GM21381 (cell line): Measurements from ENCODE around the gene SGO1.

Experiments used
- ATAC-seq: cut with Tn5 transposase; IDR thresholded peaks from one replicate; pipeline ENCODE4 v1.9.1; 2021; ENCODE audit warnings: mild to moderate bottlenecking, moderate library complexity; ENCODE audit not compliant: unreplicated experiment

Gene SGO1

GRCh38 chr3:20160230-20160629, 25.8 kb downstream of the SGO1 start:
- ATAC-seq: no peak

GRCh38 chr3:20154928-20155327, 31.1 kb downstream of the SGO1 start:
- no peak for ATAC-seq

GRCh38 chr3:20154078-20154477, 31.9 kb downstream of the SGO1 start:
- no peak for ATAC-seq

GRCh38 chr3:20148466-20148865, 37.5 kb downstream of the SGO1 start:
- no peak for ATAC-seq

- no peak for ATAC-seq
These were observed 38.6 kb downstream of the SGO1 start for GRCh38 chr3:20147361-20147760.

GRCh38 chr3:20146301-20146700, 39.7 kb downstream of the SGO1 start:
- no peak for ATAC-seq

GRCh38 chr3:20145874-20146273, 40.1 kb downstream of the SGO1 start:
- ATAC-seq: no peak

GRCh38 chr3:20143519-20143918, 42.5 kb downstream of the SGO1 start:
- no peak for ATAC-seq

- no peak for ATAC-seq
These were observed 43.5 kb downstream of the SGO1 start for GRCh38 chr3:20142517-20142916.

- ATAC-seq: no peak
These were observed 44.2 kb downstream of the SGO1 start for GRCh38 chr3:20141851-20142250.

- no peak for ATAC-seq
These were observed 44.7 kb downstream of the SGO1 start for GRCh38 chr3:20141316-20141715.

- no peak for ATAC-seq
These were observed 45.1 kb downstream of the SGO1 start for GRCh38 chr3:20140881-20141280.

- ATAC-seq: no peak
These were observed 48.4 kb downstream of the SGO1 start for GRCh38 chr3:20137647-20138046.

GRCh38 chr3:20136231-20136630, 49.8 kb downstream of the SGO1 start:
- no peak for ATAC-seq

GRCh38 chr3:20130106-20130505, 55.9 kb downstream of the SGO1 start:
- ATAC-seq: no peak

GRCh38 chr3:20128358-20128757, 57.6 kb downstream of the SGO1 start:
- ATAC-seq: no peak

GRCh38 chr3:20125897-20126296, 60.1 kb downstream of the SGO1 start:
- ATAC-seq: peak; percentile 99

GRCh38 chr3:20125289-20125688, 60.7 kb downstream of the SGO1 start:
- ATAC-seq: no peak

- no peak for ATAC-seq
These were observed 62.8 kb downstream of the SGO1 start for GRCh38 chr3:20123131-20123652.

- no peak for ATAC-seq
These were observed 64.9 kb downstream of the SGO1 start for GRCh38 chr3:20121088-20121487.
